SJSA1 (cell line): ENCODE measurements around the gene ELFN2. TPM values are rescaled to one million over a fixed set of nuclear protein-coding genes. Genes with fewer than 3 reads are reported as not detected.

ENCODE experiments used
- DNase-seq, 2 experiments: peaks; one replicate each; pipeline ENCODE4 v3.0.0-alpha.2; 2015 to 2020; ENCODE audit warnings: low spot score in 2 of 2, low read depth in 1 of 2
- H3K27ac ChIP-seq: fragments of 250-450 bp; sonication (Bioruptor Pico); 2 replicates; pipeline ENCODE4 v1.5.1; 2020; ENCODE audit warnings: mild to moderate bottlenecking, moderate library complexity
- H3K27me3 ChIP-seq: fragments of 250-450 bp; sonication (Bioruptor Pico); replicated peaks from 2 replicates; pipeline ENCODE4 v1.5.1; 2020; ENCODE audit warnings: mild to moderate bottlenecking, moderate library complexity
- H3K36me3 ChIP-seq: fragments of 250-450 bp; sonication (Bioruptor Pico); 2 replicates; pipeline ENCODE4 v1.5.1; 2020; ENCODE audit warnings: mild to moderate bottlenecking
- H3K4me1 ChIP-seq: fragments of 250-450 bp; sonication (Bioruptor Pico); replicated peaks from 2 replicates; pipeline ENCODE4 v1.6.1; 2021; ENCODE audit warnings: mild to moderate bottlenecking
- H3K4me3 ChIP-seq: fragments of 250-450 bp; sonication (Bioruptor Pico); 2 replicates; pipeline ENCODE4 v1.5.1; 2020; ENCODE audit warnings: mild to moderate bottlenecking
- H3K9me3 ChIP-seq: fragments of 250-450 bp; sonication (Bioruptor Pico); replicated peaks from 2 replicates; pipeline ENCODE4 v1.5.1; 2020; ENCODE audit warnings: mild to moderate bottlenecking
- total RNA-seq: library from RNA; depleted of rRNA; stranded (reverse); fragments of >200 nt; shearing (Covaris generic); gene quantifications from 2 replicates; pipeline ENCODE4 v1.2.3, GENCODE V29; 2014

The ELFN2 gene
- total RNA-seq, 1 experiment from 2014 or later = 0.11 TPM

DNA sequence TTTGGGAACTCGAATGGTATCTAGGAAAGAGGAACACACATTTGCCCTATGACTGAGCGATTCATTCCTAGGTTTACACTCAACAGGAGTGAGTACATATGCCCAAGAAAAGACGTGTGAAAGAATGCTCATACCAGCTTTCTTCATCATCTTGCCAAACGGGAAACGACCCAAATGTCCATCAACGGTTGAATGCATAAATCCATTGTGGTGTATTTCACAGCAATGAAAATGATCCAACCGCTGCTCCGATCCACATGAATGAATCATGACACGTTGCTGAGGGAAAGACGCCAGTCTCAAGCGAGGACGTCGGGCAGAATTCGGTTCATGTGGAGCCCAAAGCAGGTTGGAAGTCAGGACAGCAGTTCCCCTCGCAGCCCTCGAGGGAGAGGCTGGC is 73.4 kb downstream of the ELFN2 start:
- Histone ChIP-seq H3K4me3 (no peak overlapping the region), H3K36me3 (no peaks in the 10 kb centered on the region), H3K9me3 (no peaks in the 10 kb centered on the region), H3K27me3 (0 out of 2 replicates have a peak, but pooled peaks cover 7% of the 10 kb centered on the region), H3K27ac (peak overlapping the region; percentile 19), H3K4me1 (peaks cover 14% of the 10 kb centered on the region)
- peak in 1 of 2 experiments; percentile 24 for DNase-seq

DNA sequence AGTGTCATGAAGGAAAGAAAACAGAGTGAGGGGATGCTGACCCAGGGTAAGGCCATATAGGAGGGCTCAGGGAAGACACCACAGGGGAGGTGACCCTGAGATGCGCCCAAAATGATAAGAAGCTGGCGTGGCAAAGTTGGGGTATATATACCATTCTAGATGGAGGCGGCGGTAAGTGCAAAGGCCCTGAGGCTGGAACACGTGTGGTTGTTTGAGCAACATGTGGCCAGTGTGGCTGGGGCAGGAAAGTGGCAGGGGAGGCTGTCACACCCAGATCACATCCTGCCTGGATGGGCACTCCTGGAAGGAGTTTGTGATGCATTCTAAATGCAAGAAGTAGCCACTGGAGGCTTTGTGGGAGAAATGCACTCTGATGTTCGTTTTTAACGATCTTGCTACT is 74.8 kb downstream of the ELFN2 start:
- Histone ChIP-seq H3K9me3 (no peaks in the 10 kb centered on the region), H3K36me3 (no peaks in the 10 kb centered on the region), H3K4me3 (no peak overlapping the region), H3K4me1 (peaks cover 14% of the 10 kb centered on the region), H3K27ac (no peak overlapping the region), H3K27me3 (0 out of 2 replicates have a peak, but pooled peaks cover 7% of the 10 kb centered on the region)
- DNase-seq = no peak

DNA sequence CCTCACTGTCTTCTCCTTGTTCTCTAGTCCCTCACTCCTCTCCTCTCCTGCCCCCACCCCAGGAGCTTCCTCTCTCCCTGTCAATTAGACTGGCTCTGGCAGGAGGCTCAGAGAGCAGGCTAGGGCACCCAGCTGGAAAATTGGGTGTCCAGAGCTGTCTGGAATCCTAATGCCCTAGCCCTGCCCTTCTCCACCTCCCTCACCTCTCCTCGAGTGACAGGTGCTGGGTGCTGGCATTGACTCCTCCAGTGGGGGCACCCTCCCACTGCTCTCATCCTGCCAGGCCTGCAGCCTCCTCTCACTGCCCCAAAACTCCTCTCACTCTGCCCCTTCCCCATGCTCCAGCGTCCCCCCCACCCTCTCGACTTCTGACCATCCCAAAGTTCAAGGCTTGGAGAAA is 76.0 kb downstream of the ELFN2 start:
- H3K27ac ChIP-seq = no peak overlapping the region
- no peak for DNase-seq
- H3K36me3 ChIP-seq = no peaks in the 10 kb centered on the region
- peaks cover 15% of the 10 kb centered on the region for H3K4me1 ChIP-seq
- H3K4me3 ChIP-seq = no peak overlapping the region
- H3K27me3 ChIP-seq = 0 out of 2 replicates have a peak, but pooled peaks cover 2% of the 10 kb centered on the region
- no peaks in the 10 kb centered on the region for H3K9me3 ChIP-seq

DNA sequence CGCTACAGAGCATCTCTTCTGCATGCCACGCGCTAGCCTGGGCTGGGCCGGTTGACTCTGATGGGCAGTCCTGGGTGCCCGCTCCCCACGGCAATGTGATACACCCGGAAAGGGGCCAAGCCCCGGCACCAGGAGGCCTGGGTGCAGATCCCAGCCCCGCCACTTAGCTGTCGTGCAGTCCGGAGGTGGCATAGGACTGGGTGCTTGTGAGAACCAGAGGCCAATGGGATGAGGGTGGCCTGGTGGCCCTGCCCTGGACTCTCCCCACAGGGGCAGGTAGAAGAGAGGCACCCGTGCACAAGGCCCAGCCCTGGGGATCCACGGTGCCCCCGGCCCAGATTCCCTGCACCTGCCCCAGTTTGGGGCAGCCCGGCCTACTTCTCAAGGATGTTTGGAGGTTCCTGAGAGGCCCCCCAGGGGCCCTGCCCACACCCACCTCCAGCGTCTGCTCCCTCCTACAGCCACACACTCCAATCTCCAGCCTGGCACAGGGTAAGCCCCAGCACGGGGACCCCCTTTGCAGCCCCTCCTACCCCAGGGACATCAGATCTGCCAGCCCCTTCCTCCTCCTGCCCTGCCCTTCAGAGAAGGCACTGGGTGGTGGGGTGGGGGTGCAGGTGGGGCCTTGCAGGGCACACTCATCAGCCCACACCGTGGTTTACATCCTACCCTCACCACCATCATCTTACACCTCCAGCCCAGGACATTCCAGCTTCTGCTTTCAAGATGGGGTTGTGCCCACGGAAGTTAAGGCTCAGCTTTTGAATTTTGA is 78.0 kb downstream of the ELFN2 start:
- H3K27ac ChIP-seq = no peak overlapping the region
- H3K9me3 ChIP-seq = no peaks in the 10 kb centered on the region
- H3K27me3 ChIP-seq = 0 out of 2 replicates have a peak, but pooled peaks cover 2% of the 10 kb centered on the region
- H3K4me1 ChIP-seq = peaks cover 21% of the 10 kb centered on the region
- H3K4me3 ChIP-seq = no peak overlapping the region
- DNase-seq = no peak
- H3K36me3 ChIP-seq = no peaks in the 10 kb centered on the region

DNA sequence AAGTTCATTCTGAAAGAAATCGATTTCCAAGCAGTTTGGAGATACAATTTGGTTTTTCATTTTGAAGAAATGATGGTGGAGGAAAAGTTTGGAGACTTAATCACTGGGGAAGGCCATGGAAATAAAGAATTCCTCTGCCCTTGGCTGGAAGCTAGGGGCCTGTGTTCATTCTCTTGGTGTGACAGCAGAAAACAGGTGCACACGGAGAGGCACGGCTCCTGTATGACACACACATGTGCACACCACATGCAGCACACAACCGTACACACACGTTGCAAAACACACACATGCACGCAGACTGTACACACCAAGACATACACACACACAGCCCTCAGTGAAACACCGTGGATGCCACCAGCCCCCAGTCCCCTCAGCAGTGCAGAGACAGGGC is 80.8 kb downstream of the ELFN2 start:
- H3K36me3 ChIP-seq = no peaks in the 10 kb centered on the region
- peaks cover 8% of the 10 kb centered on the region for H3K4me1 ChIP-seq
- no peak overlapping the region for H3K27ac ChIP-seq
- no peak for DNase-seq
- no peaks in the 10 kb centered on the region for H3K27me3 ChIP-seq
- no peak overlapping the region for H3K4me3 ChIP-seq
- no peaks in the 10 kb centered on the region for H3K9me3 ChIP-seq

DNA sequence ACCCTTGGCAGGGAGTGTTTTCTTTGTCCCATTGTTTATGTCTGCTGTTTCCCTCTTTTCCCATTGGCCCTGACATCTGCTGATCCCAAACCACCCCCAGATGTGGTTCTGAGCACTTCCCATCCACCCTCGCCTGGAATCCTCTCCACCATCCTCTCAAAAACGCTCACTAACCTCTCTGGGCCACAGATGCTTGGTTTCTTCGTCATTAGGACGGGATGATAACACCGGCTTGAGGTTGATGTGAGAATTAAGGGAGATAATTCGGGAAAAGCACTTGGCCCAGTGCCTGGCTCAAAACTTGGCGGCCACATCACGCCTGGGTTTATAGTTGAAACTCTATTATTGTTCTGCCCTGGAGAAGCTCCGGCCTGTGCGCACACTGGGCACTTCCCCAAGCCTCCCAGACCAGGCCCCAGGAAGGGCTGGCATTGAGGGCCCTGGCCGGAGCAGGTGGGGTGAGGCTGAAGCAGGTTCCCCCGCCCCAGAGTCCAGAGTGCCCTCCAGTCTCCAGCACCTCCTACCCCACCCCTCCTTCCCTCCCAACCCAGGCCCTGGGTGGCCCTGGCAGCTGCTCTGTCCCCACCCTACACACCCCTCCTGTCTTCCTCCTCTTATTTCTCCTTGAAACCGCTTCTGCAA is 81.3 kb downstream of the ELFN2 start:
- Histone ChIP-seq H3K9me3 (no peaks in the 10 kb centered on the region), H3K4me3 (no peak overlapping the region), H3K36me3 (no peaks in the 10 kb centered on the region), H3K27me3 (no peaks in the 10 kb centered on the region), H3K4me1 (peaks cover 8% of the 10 kb centered on the region), H3K27ac (no peak overlapping the region)
- peak; percentile 55 to 56 for DNase-seq

DNA sequence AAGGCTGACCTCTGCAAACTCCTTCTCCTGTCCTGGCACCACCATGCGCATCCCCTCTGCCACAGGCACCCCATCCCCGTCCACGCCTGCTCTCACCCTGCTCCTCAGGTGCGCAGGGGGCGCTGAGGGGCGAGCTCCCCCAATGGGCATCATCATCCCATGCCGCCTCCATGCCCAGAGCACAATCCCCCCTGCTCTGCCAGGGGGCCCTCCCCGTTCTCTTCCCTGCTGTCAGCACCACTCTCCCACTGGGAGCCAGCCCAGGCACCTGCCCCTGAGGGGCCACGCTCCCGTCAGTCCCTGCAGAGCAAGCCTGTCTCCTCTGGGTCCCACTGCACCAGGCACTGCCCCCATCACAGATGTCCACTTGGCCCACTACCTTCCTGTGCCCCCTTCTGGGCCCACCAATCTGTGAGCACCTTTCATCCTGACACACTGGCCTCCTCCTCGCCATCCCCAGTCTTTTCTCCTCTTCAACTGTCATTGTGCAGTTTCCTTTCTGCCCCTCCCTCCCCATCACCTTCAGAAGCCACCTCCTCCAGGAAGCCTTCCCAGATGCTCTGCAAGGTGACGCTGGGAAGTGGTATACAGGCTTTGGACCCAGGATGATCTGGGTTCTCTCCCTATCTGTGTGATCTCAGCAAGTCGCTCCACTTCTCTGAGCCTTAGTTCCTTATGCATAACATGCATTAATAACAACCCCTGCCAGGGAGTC is 82.4 kb downstream of the ELFN2 start:
- Histone ChIP-seq H3K27ac (no peak overlapping the region), H3K4me1 (peaks cover 8% of the 10 kb centered on the region), H3K4me3 (no peak overlapping the region), H3K27me3 (no peaks in the 10 kb centered on the region), H3K9me3 (no peaks in the 10 kb centered on the region), H3K36me3 (no peaks in the 10 kb centered on the region)
- DNase-seq = no peak

DNA sequence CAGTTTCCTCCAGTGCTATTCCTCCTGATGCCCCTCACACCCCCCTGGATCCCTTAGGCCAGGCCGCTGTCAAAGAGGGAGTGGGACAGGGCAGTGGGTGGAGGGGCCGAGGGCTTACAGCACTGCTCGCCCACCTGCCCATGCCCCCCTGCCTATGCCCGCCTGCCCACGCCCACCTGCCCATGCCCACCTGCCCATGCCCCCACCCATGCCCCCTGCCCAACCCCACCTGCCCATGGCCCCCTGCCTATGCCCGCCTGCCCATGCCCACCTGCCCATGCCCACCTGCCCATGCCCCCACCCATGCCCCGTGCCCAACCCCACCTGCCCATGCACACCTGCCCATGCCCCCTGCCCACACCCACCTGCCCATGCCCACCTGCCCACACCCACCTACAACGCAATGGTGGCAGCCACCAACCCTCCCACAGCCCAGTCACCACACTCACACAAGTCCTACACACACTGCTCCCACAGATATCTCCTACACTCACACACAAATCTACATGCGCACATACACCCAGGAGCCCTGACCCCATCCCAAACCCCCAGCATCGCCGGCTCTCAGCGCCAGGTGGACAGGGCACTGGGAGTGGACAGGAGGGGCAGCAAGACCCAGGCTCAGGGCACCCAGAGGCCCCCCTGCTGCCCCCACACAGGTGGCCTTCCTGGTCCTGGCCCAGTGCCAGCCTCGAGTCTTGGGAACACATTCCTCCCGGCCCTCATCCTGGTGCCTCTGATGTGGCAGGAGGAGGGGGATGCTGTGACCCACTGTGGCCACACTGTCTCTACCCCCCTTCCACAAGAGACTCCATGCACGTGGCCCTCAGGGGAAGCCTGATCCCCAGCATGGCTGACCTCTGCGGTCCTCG is 83.2 kb downstream of the ELFN2 start:
- Histone ChIP-seq H3K4me3 (no peak overlapping the region), H3K27me3 (no peaks in the 10 kb centered on the region), H3K36me3 (no peaks in the 10 kb centered on the region), H3K9me3 (no peaks in the 10 kb centered on the region), H3K4me1 (peaks cover 8% of the 10 kb centered on the region), H3K27ac (no peak overlapping the region)
- no peak for DNase-seq

DNA sequence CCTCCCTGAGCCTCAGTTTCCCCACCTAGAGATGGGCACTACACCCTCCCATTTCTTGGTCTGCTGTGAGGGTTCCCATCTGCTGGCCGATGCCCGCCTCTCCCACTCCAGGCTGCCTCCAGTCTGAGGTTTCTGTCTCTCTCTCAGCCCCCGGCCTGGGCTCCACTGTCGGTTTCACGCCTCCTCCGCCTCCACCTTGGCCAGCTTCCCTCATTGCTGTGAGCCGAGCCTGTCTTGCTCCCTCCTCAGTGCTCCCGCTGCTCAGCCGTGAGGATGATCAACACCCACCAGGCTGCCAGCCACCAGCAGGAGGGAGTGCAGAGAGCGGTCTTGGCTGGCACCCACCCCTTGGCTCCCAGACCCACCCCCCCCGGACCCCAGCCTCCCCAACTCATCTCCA is 83.9 kb downstream of the ELFN2 start:
- Histone ChIP-seq H3K4me3 (no peak overlapping the region), H3K27ac (no peak overlapping the region), H3K27me3 (no peaks in the 10 kb centered on the region), H3K36me3 (no peaks in the 10 kb centered on the region), H3K4me1 (peaks cover 8% of the 10 kb centered on the region), H3K9me3 (no peaks in the 10 kb centered on the region)
- no peak for DNase-seq

DNA sequence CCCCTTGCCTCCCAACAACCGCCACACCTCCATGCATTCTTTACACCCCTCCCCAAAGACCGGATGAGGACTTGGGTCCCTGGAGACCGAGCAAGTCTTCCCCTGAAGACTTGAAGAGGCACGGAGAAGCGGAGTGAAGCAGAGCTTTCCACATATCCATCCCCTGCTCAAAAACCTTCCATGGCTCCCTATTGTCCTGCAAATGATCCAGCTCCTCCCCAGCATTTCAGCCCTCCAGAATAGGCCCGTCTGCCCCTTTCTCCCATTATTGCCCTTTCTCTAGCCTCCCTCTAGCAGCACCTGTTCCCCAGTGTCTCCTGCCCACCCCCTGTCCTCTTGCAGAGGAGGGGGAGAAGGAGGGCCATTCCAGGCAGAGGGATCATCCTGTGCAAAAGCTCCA is 85.2 kb downstream of the ELFN2 start:
- no peaks in the 10 kb centered on the region for H3K36me3 ChIP-seq
- H3K27me3 ChIP-seq = no peaks in the 10 kb centered on the region
- DNase-seq = no peak

DNA sequence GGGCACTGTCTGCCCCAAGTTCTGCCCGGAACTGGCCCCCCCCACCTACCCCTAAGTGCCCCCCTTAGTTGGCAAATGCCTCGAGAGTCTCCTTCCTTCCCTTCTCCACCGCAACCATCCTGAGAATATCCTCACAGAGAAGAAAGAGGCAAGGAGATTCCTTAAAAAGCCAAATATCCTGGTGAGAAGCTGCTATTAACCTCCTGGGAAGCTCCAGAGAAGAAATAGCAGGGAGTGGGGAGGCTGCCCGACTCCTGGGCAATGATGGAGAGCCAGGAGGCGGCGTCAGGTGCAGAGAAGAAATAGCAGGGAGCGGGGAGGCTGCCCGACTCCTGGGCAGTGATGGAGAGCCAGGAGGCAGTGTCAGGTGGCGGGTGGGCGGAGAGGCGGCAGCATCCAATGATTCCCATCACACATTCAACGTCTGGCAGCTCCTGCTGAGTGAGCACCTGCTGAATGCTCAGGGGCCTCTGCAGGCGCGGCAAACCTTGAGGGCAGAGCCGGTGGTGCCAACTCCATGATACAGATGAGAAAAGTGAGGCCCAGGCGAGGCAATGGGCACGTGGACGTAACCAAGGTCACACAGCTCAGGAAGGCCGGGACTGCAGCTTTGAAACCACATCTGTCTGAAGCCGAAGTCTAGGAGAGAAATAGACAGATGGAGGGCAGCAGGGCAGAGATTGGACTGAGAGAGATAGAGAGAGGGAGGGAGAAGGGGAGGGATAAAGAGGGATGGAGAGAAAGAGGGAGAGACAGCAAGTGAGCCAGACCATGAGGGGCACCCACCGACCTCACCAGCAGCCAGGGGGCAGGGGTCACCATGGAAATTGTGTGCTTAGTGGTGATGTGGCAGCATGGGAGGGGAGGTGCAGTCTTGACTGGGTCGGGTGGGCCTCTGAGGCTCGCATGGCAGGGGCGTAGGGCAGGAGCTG is 86.7 kb downstream of the ELFN2 start:
- H3K27ac ChIP-seq = no peak overlapping the region
- H3K27me3 ChIP-seq = peaks cover 7% of the 10 kb centered on the region
- no peaks in the 10 kb centered on the region for H3K9me3 ChIP-seq
- no peaks in the 10 kb centered on the region for H3K36me3 ChIP-seq
- H3K4me1 ChIP-seq = peaks cover 2% of the 10 kb centered on the region
- no peak for DNase-seq
- H3K4me3 ChIP-seq = no peak overlapping the region

More for the DNA sequence above, 85.2 kb downstream of the ELFN2 start:
- Histone ChIP-seq H3K9me3 (no peaks in the 10 kb centered on the region), H3K4me1 (peaks cover 8% of the 10 kb centered on the region), H3K4me3 (no peak overlapping the region), H3K27ac (no peak overlapping the region)

DNA sequence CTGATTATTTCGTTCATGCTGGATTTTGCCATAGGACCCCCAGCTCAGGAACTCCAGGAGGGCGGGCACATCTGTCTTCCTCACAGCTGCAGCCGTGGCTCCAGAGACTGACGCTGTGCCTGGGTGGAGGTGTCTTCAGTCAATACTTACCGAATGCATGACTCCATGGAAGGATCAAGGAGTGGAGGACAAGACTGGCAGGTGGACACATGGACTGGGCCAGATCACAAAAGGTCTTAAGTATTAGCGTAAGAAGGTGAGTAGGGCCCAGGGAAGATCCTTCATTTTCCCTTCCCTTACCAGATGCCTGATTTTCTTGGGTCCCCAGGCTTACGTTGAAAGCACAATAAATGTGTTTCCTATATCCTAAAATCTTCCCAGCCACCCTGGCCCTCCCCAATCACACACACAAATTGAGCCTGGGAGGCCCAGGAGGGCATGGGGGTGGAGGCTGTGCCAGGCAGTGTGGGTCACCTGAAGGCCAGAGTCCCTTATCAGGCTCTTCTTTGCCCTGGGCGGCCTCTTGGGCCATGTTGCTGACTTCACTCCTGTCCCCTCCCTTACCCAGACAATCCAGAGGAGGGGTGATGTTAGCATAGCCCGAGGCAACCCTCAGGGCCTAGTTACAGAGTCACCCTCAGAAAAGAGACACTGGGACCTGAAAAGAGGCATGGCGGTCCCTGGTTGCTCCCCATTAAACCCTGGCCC is 88.6 kb downstream of the ELFN2 start:
- H3K4me1 ChIP-seq = peaks cover 4% of the 10 kb centered on the region; the same call in 1 of the 2 replicates
- DNase-seq = no peak
- no peak overlapping the region for H3K4me3 ChIP-seq
- H3K9me3 ChIP-seq = no peaks in the 10 kb centered on the region; the same call in 1 of the 2 replicates
- H3K27me3 ChIP-seq = peaks cover 26% of the 10 kb centered on the region
- no peak overlapping the region for H3K27ac ChIP-seq
- no peaks in the 10 kb centered on the region for H3K36me3 ChIP-seq
